Measurements from ENCODE around the gene CCDC91. TPM values are rescaled to one million over a fixed set of nuclear protein-coding genes. Genes with fewer than 3 reads are reported as not detected.

CCDC91 gene
- total and polyA plus RNA-seq, 2 of the 4 experiments (the other 2 are of a cell fraction) = 8.6 to 14.7 TPM

DNA sequence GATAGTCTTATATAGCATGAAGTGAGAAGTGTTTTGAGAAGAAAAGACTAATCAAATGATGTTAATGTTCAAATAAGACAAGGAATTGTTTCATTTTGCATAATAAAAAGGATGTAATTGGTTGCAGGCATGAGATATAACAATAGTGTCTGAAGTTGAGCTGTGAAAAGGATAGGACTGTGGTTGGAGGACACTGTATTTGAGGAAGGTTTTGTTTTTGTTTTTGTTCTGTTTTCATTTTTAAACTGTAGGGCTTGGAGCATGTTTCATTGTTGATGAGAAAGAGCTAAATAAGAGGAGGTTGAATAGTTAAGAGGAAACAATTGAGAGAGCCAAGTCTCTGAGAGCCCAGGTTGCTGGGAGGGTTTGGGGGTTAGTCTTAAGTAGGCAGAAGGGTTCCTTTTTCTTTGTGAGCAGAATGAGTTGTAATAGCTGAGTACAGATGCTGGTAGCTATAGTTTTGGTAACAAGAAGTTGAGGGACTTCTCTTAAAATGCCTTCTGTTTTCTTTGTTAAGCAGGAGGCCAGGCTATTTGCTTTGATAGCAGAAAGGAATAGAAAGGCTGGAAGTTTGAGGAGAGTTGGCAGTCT, 58.4 kb downstream of the CCDC91 start:
- Histone ChIP-seq H3K23ac (ENCODE audit: low read depth, low read length) (no peak overlapping the region), H3K56ac (ENCODE audit: extremely low read depth, insufficient read depth, low read length) (no peak overlapping the region), H3K27me3 (ENCODE audit: control insufficient read depth, insufficient read depth, low read length) (no peaks in the 10 kb centered on the region), H4K5ac (ENCODE audit: low read depth, low read length) (no peak overlapping the region), H2BK5ac (ENCODE audit: low read depth, low read length, poor library complexity, severe bottlenecking) (no peak overlapping the region), H4K20me1 (ENCODE audit: insufficient read depth, low read length) (no peaks in the 10 kb centered on the region), H3K4ac (ENCODE audit: low read depth, low read length) (no peak overlapping the region), H2BK120ac (ENCODE audit: low read depth, low read length) (no peak overlapping the region), H3K27ac (ENCODE audit: insufficient read depth, low read length) (no peak overlapping the region), H3K4me3 (ENCODE audit: insufficient read depth, low read depth, low read length) (no peak overlapping the region), H3K9me3 (ENCODE audit: control insufficient read depth, insufficient read depth, low read length) (no peaks in the 10 kb centered on the region), H2AFZ (replicated peaks; ENCODE audit: low read length, poor library complexity) (no peak overlapping the region), H4K91ac (ENCODE audit: insufficient read depth, low read depth, low read length) (no peak overlapping the region), H2BK15ac (ENCODE audit: low read depth, low read length) (no peak overlapping the region), H3K79me1 (ENCODE audit: low read depth in 1 of 2, low read length in 2 of 2) (peaks cover 6 to 9% of the 10 kb centered on the region in 2 experiments; a peak in 3 of 4 replicates), H2BK20ac (ENCODE audit: low read depth, low read length) (no peak overlapping the region), H3K9me1 (ENCODE audit: insufficient read depth, low read length) (peaks cover 2% of the 10 kb centered on the region; the same call in 1 of the 2 replicates), H3K4me1 (ENCODE audit: control insufficient read depth, insufficient read depth, low read length) (peaks cover 2% of the 10 kb centered on the region), H3K36me3 (ENCODE audit: control insufficient read depth, insufficient read depth, low read length) (no peaks in the 10 kb centered on the region), H3K9ac (ENCODE audit: low read depth, low read length) (no peak overlapping the region), H3K18ac (ENCODE audit: low read depth, low read length) (no peak overlapping the region), H2AK9ac (replicated peaks; ENCODE audit: low read depth, low read length, poor library complexity) (no peak overlapping the region), H3K14ac (replicated peaks; ENCODE audit: low read depth, low read length) (no peak overlapping the region), H4K8ac (ENCODE audit: low read depth in 2 of 2, low read length in 2 of 2) (no peak overlapping the region), H3K4me2 (ENCODE audit: low read depth, low read length) (no peak overlapping the region), H2AK5ac (ENCODE audit: low read depth, low read length) (no peak overlapping the region)
- dilution Hi-C loops (cut with HindIII; ENCODE audit: low sequenced_read_pairs, unreplicated experiment) (no loop called here), in situ Hi-C loops (cut with MboI; ENCODE audit: low sequenced_read_pairs) (no loop called here), intact Hi-C loops (cut with micrococcal nuclease) (no loop called here)
- TF ChIP-seq BHLHE40 (IDR thresholded peaks at IDR 0.05; ENCODE audit: low read depth, low read length) = no peak
- TF ChIP-seq CHD1 (IDR thresholded peaks at IDR 0.05; ENCODE audit: low read depth, low read length) = no peak
- no peak for TF ChIP-seq RFX5 (IDR thresholded peaks at IDR 0.05; ENCODE audit: low read depth, low read length)
- TF ChIP-seq, protein P1, sequence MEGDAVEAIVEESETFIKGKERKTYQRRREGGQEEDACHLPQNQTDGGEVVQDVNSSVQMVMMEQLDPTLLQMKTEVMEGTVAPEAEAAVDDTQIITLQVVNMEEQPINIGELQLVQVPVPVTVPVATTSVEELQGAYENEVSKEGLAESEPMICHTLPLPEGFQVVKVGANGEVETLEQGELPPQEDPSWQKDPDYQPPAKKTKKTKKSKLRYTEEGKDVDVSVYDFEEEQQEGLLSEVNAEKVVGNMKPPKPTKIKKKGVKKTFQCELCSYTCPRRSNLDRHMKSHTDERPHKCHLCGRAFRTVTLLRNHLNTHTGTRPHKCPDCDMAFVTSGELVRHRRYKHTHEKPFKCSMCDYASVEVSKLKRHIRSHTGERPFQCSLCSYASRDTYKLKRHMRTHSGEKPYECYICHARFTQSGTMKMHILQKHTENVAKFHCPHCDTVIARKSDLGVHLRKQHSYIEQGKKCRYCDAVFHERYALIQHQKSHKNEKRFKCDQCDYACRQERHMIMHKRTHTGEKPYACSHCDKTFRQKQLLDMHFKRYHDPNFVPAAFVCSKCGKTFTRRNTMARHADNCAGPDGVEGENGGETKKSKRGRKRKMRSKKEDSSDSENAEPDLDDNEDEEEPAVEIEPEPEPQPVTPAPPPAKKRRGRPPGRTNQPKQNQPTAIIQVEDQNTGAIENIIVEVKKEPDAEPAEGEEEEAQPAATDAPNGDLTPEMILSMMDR (conservative IDR thresholded peaks at IDR 0.05; ENCODE audit: low read depth, low read length) = no peak
- TF ChIP-seq, protein P2, sequence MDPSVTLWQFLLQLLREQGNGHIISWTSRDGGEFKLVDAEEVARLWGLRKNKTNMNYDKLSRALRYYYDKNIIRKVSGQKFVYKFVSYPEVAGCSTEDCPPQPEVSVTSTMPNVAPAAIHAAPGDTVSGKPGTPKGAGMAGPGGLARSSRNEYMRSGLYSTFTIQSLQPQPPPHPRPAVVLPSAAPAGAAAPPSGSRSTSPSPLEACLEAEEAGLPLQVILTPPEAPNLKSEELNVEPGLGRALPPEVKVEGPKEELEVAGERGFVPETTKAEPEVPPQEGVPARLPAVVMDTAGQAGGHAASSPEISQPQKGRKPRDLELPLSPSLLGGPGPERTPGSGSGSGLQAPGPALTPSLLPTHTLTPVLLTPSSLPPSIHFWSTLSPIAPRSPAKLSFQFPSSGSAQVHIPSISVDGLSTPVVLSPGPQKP (IDR thresholded peaks at IDR 0.05; ENCODE audit: borderline replicate concordance, low read depth, low read length) = no peak
- no peak for TF ChIP-seq RAD21 (IDR thresholded peaks at IDR 0.05; ENCODE audit: low read length)
- no peak for TF ChIP-seq NFE2L2 (IDR thresholded peaks at IDR 0.05; ENCODE audit: low read depth, low read length)
- no peak for TF ChIP-seq MAFK (IDR thresholded peaks at IDR 0.05; ENCODE audit: low read depth, low read length)
- TF ChIP-seq RCOR1 (IDR thresholded peaks at IDR 0.05; ENCODE audit: insufficient replicate concordance, low read length) = no peak
- no peak for TF ChIP-seq FOS (IDR thresholded peaks at IDR 0.05; ENCODE audit: low read depth, low read length)
- no peak for TF ChIP-seq MAZ (IDR thresholded peaks at IDR 0.05; ENCODE audit: borderline replicate concordance, low read depth, low read length)
- TF ChIP-seq SMC3 (IDR thresholded peaks at IDR 0.05; ENCODE audit: low read depth, low read length) = no peak
- TF ChIP-seq POLR2A (IDR thresholded peaks at IDR 0.05; ENCODE audit: low read depth, low read length) = no peak
- no peak for TF ChIP-seq MXI1 (IDR thresholded peaks at IDR 0.05; ENCODE audit: borderline replicate concordance, low read depth, low read length)
- no peak for TF ChIP-seq CEBPB (IDR thresholded peaks at IDR 0.05; ENCODE audit: low read depth, low read length)
- TF ChIP-seq, protein P3, sequence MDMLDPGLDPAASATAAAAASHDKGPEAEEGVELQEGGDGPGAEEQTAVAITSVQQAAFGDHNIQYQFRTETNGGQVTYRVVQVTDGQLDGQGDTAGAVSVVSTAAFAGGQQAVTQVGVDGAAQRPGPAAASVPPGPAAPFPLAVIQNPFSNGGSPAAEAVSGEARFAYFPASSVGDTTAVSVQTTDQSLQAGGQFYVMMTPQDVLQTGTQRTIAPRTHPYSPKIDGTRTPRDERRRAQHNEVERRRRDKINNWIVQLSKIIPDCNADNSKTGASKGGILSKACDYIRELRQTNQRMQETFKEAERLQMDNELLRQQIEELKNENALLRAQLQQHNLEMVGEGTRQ (IDR thresholded peaks at IDR 0.05; ENCODE audit: low read depth, low read length) = no peak
- DNase-seq (no peak), ATAC-seq (ENCODE audit: low read depth) (no peak)
- BruUV-seq (replicated peaks) = no TSS peak
- ChIA-PET POLR2A (ENCODE audit: unreplicated experiment) (no interaction called here), CTCF (interaction anchor here (0.5 to 0.7 kb wide), 2 partner anchors 9 to 20 kb away, joined by 3 read pairs; no protein-coding TSS in a partner anchor)

Data from IMR-90 (cell line).